GM19372 (cell line): ENCODE measurements around the gene EVL.

Experiments
- ATAC-seq: cut with Tn5 transposase; IDR thresholded peaks from one replicate; pipeline ENCODE4 v1.9.1; 2021; ENCODE audit warnings: mild to moderate bottlenecking, low read depth, moderate library complexity; ENCODE audit not compliant: unreplicated experiment

Gene EVL

GRCh38 chr14:100142073-100143040 lies 77.1 kb downstream of the EVL start:
- no peak for ATAC-seq

- ATAC-seq: no peak
Observed at GRCh38 chr14:100143523-100143922, 78.3 kb downstream of the EVL start.

- no peak for ATAC-seq
Observed at GRCh38 chr14:100143934-100144333, 78.7 kb downstream of the EVL start.

- no peak for ATAC-seq
Observed at GRCh38 chr14:100144645-100144995, 79.4 kb downstream of the EVL start.

- no peak for ATAC-seq
Observed at GRCh38 chr14:100144996-100145646, 79.9 kb downstream of the EVL start.

- no peak for ATAC-seq
Observed at GRCh38 chr14:100145682-100146464, 80.7 kb downstream of the EVL start.

GRCh38 chr14:100146531-100147091 lies 81.4 kb downstream of the EVL start:
- no peak for ATAC-seq

GRCh38 chr14:100147181-100147631 lies 82.0 kb downstream of the EVL start:
- ATAC-seq: no peak

GRCh38 chr14:100147691-100148464 lies 82.7 kb downstream of the EVL start:
- ATAC-seq: no peak

- no peak for ATAC-seq
Observed at GRCh38 chr14:100148837-100149731, 83.9 kb downstream of the EVL start.

- ATAC-seq: no peak
Observed at GRCh38 chr14:100149851-100150611, 84.8 kb downstream of the EVL start.

- ATAC-seq: no peak
Observed at GRCh38 chr14:100150932-100151587, 85.8 kb downstream of the EVL start.

- ATAC-seq: no peak
Observed at GRCh38 chr14:100152091-100152490, 86.9 kb downstream of the EVL start.

- no peak for ATAC-seq
Observed at GRCh38 chr14:100153560-100153959, 88.3 kb downstream of the EVL start.

GRCh38 chr14:100155049-100155621 lies 89.9 kb downstream of the EVL start:
- no peak for ATAC-seq

GRCh38 chr14:100155756-100156616 lies 90.8 kb downstream of the EVL start:
- no peak for ATAC-seq
